ENCODE results near the gene USP37.

GRCh38 chr2:218605432-218605831 is 37.3 kb upstream of the USP37 start:
- no peak for TF ChIP-seq CTCF (IDR thresholded peaks at IDR 0.05; ENCODE audit: low read depth, low read length, poor library complexity, severe bottlenecking)
- no peak for TF ChIP-seq EZH2phosphoT487 (IDR thresholded peaks at IDR 0.05; ENCODE audit: borderline replicate concordance, low read length)

All from DOHH2 (cell line).